ENCODE results near the gene CCNY. TPM values are rescaled to one million over a fixed set of nuclear protein-coding genes. Genes with fewer than 3 reads are reported as not detected.

Gene CCNY
- total and polyA plus RNA-seq, 2 of the 4 experiments (the other 2 are of a cell fraction): 38.0 to 131 TPM

GRCh38 chr10:35466661-35467060, 130.4 kb downstream of the CCNY start:
- no peaks in the 10 kb centered on the region for H3K9me3 ChIP-seq (ENCODE audit: control insufficient read depth, insufficient read depth, low read length)
- no peak overlapping the region for H4K8ac ChIP-seq (ENCODE audit: low read depth in 2 of 2, low read length in 2 of 2)
- H2BK120ac ChIP-seq (ENCODE audit: low read depth, low read length): no peak overlapping the region
- no peaks in the 10 kb centered on the region for H3K27me3 ChIP-seq (ENCODE audit: control insufficient read depth, insufficient read depth, low read length)
- TF ChIP-seq NFE2L2 (IDR thresholded peaks at IDR 0.05; ENCODE audit: low read depth, low read length) (no peak), SMC3 (IDR thresholded peaks at IDR 0.05; ENCODE audit: low read depth, low read length) (no peak), CTCF (conservative IDR thresholded peaks at IDR 0.05; ENCODE audit: low read depth, low read length) (no peak), POLR2A (IDR thresholded peaks at IDR 0.05; ENCODE audit: low read depth, low read length) (no peak), FOS (IDR thresholded peaks at IDR 0.05; ENCODE audit: low read depth, low read length) (no peak), BHLHE40 (IDR thresholded peaks at IDR 0.05; ENCODE audit: low read depth, low read length) (no peak), RCOR1 (IDR thresholded peaks at IDR 0.05; ENCODE audit: insufficient replicate concordance, low read length) (no peak), MXI1 (IDR thresholded peaks at IDR 0.05; ENCODE audit: borderline replicate concordance, low read depth, low read length) (no peak), RFX5 (IDR thresholded peaks at IDR 0.05; ENCODE audit: low read depth, low read length) (no peak), CEBPB (IDR thresholded peaks at IDR 0.05; ENCODE audit: low read depth, low read length) (no peak), RAD21 (IDR thresholded peaks at IDR 0.05; ENCODE audit: low read length) (no peak), CHD1 (IDR thresholded peaks at IDR 0.05; ENCODE audit: low read depth, low read length) (no peak), ELK1 (IDR thresholded peaks at IDR 0.05; ENCODE audit: borderline replicate concordance, low read depth, low read length) (no peak), MAFK (IDR thresholded peaks at IDR 0.05; ENCODE audit: low read depth, low read length) (no peak), MAZ (IDR thresholded peaks at IDR 0.05; ENCODE audit: borderline replicate concordance, low read depth, low read length) (no peak)
- no peak overlapping the region for H3K14ac ChIP-seq (replicated peaks; ENCODE audit: low read depth, low read length)
- no peak overlapping the region for H3K27ac ChIP-seq (ENCODE audit: insufficient read depth, low read length)
- CTCF ChIA-PET: no interaction called here
- no peak overlapping the region for H2AFZ ChIP-seq (replicated peaks; ENCODE audit: low read length, poor library complexity)
- H3K18ac ChIP-seq (ENCODE audit: low read depth, low read length): no peak overlapping the region
- peaks cover 59 to 94% of the 10 kb centered on the region in 2 experiments for H3K79me1 ChIP-seq (ENCODE audit: low read depth in 1 of 2, low read length in 2 of 2)
- no peak overlapping the region for H3K56ac ChIP-seq (ENCODE audit: extremely low read depth, insufficient read depth, low read length)
- H3K4me3 ChIP-seq (ENCODE audit: insufficient read depth, low read depth, low read length): no peak overlapping the region
- no peaks in the 10 kb centered on the region for H3K36me3 ChIP-seq (ENCODE audit: control insufficient read depth, insufficient read depth, low read length)
- intact Hi-C loops (cut with micrococcal nuclease) (no loop called here), in situ Hi-C loops (cut with MboI; ENCODE audit: low sequenced_read_pairs) (no loop called here), dilution Hi-C loops (cut with HindIII; ENCODE audit: low sequenced_read_pairs, unreplicated experiment) (no loop called here)
- H2BK20ac ChIP-seq (ENCODE audit: low read depth, low read length): no peak overlapping the region
- H4K91ac ChIP-seq (ENCODE audit: insufficient read depth, low read depth, low read length): no peak overlapping the region
- ATAC-seq (ENCODE audit: low read depth): no peak
- H2BK5ac ChIP-seq (ENCODE audit: low read depth, low read length, poor library complexity, severe bottlenecking): no peak overlapping the region
- H4K20me1 ChIP-seq (ENCODE audit: insufficient read depth, low read length): peaks cover 100% of the 10 kb centered on the region
- no peak overlapping the region for H2AK9ac ChIP-seq (replicated peaks; ENCODE audit: low read depth, low read length, poor library complexity)
- no peak overlapping the region for H2AK5ac ChIP-seq (ENCODE audit: low read depth, low read length)
- BruUV-seq (replicated peaks): no TSS peak
- peaks cover 29% of the 10 kb centered on the region for H3K4me1 ChIP-seq (ENCODE audit: control insufficient read depth, insufficient read depth, low read length)
- peaks cover 42% of the 10 kb centered on the region for H3K9me1 ChIP-seq (ENCODE audit: insufficient read depth, low read length)
- H3K4me2 ChIP-seq (ENCODE audit: low read depth, low read length): no peak overlapping the region
- no peak for DNase-seq
- 100% methylated on average over 1 of the region's 4 CpGs; no CpG with 5 or more reads in 1 of the 2 experiments for WGBS, 2 experiments (ENCODE audit: extremely low coverage in 2 of 2, insufficient read length in 1 of 2)
- H3K23ac ChIP-seq (ENCODE audit: low read depth, low read length): no peak overlapping the region
- no peak overlapping the region; the same call in 1 of the 2 replicates for H4K5ac ChIP-seq (ENCODE audit: low read depth, low read length)
- POLR2A ChIA-PET (ENCODE audit: unreplicated experiment): no interaction called here
- no peak overlapping the region for H3K4ac ChIP-seq (ENCODE audit: low read depth, low read length)
- H3K9ac ChIP-seq (ENCODE audit: low read depth, low read length): no peak overlapping the region
- no peak overlapping the region for H2BK15ac ChIP-seq (ENCODE audit: low read depth, low read length)
